Endometrial microvascular endothelial cells (primary cell): ENCODE results near the gene CMTM4. TPM values are rescaled to one million over a fixed set of nuclear protein-coding genes. Genes with fewer than 3 reads are reported as not detected.

Experiments used
- total RNA-seq: library from RNA; depleted of rRNA; stranded (reverse); fragments of >200 nt; gene quantifications from one replicate; pipeline ENCODE4 v1.2.3, GENCODE V29; 2015; ENCODE audit errors: inconsistent ontology term

Gene CMTM4
- total RNA-seq, 1 donor from 2014 or later, result 2.5 TPM

Other genes with a start within 250 kb of the CMTM4 start
- 24.9 TPM for gene TK2, start 146.6 kb downstream of the CMTM4 start, total RNA-seq
- gene CKLF, start 144.2 kb downstream of the CMTM4 start, total RNA-seq, result 134 TPM
- 3.3 TPM for gene CMTM1, start 130.3 kb downstream of the CMTM4 start, total RNA-seq
- not detected for gene CMTM2, start 117.3 kb downstream of the CMTM4 start, total RNA-seq
- 94.8 TPM for gene CMTM3, start 92.0 kb downstream of the CMTM4 start, total RNA-seq
- 93.0 TPM for gene DYNC1LI2, start 54.9 kb upstream of the CMTM4 start, total RNA-seq
- gene TERB1, start 104.8 kb upstream of the CMTM4 start, total RNA-seq, result not detected
- 70.8 TPM for gene NAE1, start 134.2 kb upstream of the CMTM4 start, total RNA-seq
- gene CA7, start 147.7 kb upstream of the CMTM4 start, total RNA-seq, result not detected
- gene PDP2, start 183.8 kb upstream of the CMTM4 start, total RNA-seq, result 12.5 TPM
- not detected for gene CDH16, start 222.1 kb upstream of the CMTM4 start, total RNA-seq
- gene RRAD, start 228.8 kb upstream of the CMTM4 start, total RNA-seq, result 0.46 TPM
- gene CIAO2B, start 237.7 kb upstream of the CMTM4 start, total RNA-seq, result 69.0 TPM
- 43.9 TPM for gene CES2, start 238.8 kb upstream of the CMTM4 start, total RNA-seq